Neural progenitor cell (in vitro differentiated cells): ENCODE measurements around the gene MASP1. TPM values are rescaled to one million over a fixed set of nuclear protein-coding genes. Genes with fewer than 3 reads are reported as not detected.

ENCODE experiments used
- DNase-seq: peaks from one replicate; pipeline ENCODE4 v3.0.0-alpha.2; 2016; ENCODE audit warnings: low spot score
- H2AFZ ChIP-seq: fragments of 200-600 bp; sonication (generic); replicated peaks from 2 replicates; pipeline ENCODE4 v1.6.1; 2016; ENCODE audit warnings: antibody characterized with exemption
- H3F3A ChIP-seq: fragments of 200-600 bp; sonication (generic); 2 replicates; pipeline ENCODE4 v1.6.1; 2016; ENCODE audit warnings: antibody characterized with exemption, low read depth
- H3K27ac ChIP-seq: fragments of 200-600 bp; sonication (generic); 2 replicates; pipeline ENCODE4 v1.5.1; 2016; ENCODE audit warnings: mild to moderate bottlenecking
- H3K27me3 ChIP-seq: fragments of 200-600 bp; sonication (generic); 2 replicates; pipeline ENCODE4 v1.6.1; 2016; ENCODE audit warnings: mild to moderate bottlenecking, moderate library complexity
- H3K36me3 ChIP-seq: fragments of 200-600 bp; sonication (generic); 2 replicates; pipeline ENCODE4 v1.5.1; 2016
- H3K4me1 ChIP-seq: fragments of 200-600 bp; sonication (generic); 2 replicates; pipeline ENCODE4 v1.6.1; 2016; ENCODE audit warnings: mixed run types
- H3K4me2 ChIP-seq: fragments of 200-600 bp; sonication (generic); 2 replicates; pipeline ENCODE4 v1.6.1; 2016
- H3K4me3 ChIP-seq: fragments of 200-600 bp; sonication (generic); 2 replicates; pipeline ENCODE4 v1.5.1; 2016
- H3K79me2 ChIP-seq: fragments of 200-600 bp; sonication (generic); 2 replicates; pipeline ENCODE4 v1.6.1; 2016; ENCODE audit warnings: low read depth
- H3K9ac ChIP-seq: fragments of 200-600 bp; sonication (generic); 2 replicates; pipeline ENCODE4 v1.6.1; 2016
- H3K9me3 ChIP-seq: fragments of 200-600 bp; sonication (generic); 2 replicates; pipeline ENCODE4 v1.5.1; 2016; ENCODE audit warnings: low read depth
- H4K20me1 ChIP-seq: fragments of 200-600 bp; sonication (generic); 2 replicates; pipeline ENCODE4 v1.6.1; 2016; ENCODE audit warnings: low read depth
- H3K27ac Mint-ChIP-seq: 3 replicates; pipeline ENCODE4 v1.8.0; 2021; ENCODE audit warnings: mixed read lengths
- H3K27me3 Mint-ChIP-seq: 2 replicates; pipeline ENCODE4 v1.8.0; 2022; ENCODE audit warnings: low read depth, mild to moderate bottlenecking, inconsistent platforms, moderate library complexity, mixed read lengths; ENCODE audit not compliant: insufficient read depth
- H3K36me3 Mint-ChIP-seq: 3 replicates; pipeline ENCODE4 v1.8.0; 2021; ENCODE audit warnings: mixed read lengths
- H3K4me1 Mint-ChIP-seq: 3 replicates; pipeline ENCODE4 v1.8.0; 2021; ENCODE audit warnings: mixed read lengths
- H3K4me3 Mint-ChIP-seq: 3 replicates; pipeline ENCODE4 v1.8.0; 2021; ENCODE audit warnings: mild to moderate bottlenecking, moderate library complexity, mixed read lengths
- H3K9me3 Mint-ChIP-seq: 3 replicates; pipeline ENCODE4 v1.8.0; 2020; ENCODE audit warnings: mixed read lengths
- EZH2 ChIP-seq: fragments of 200-600 bp; sonication (generic); IDR thresholded peaks from 2 replicates; pipeline ENCODE4 v1.6.1; 2017; ENCODE audit warnings: antibody characterized with exemption, mild to moderate bottlenecking, moderate library complexity
- EZH2phosphoT487 ChIP-seq: fragments of 200-600 bp; sonication (generic); IDR thresholded peaks from 2 replicates; pipeline ENCODE4 v1.6.1; 2017; ENCODE audit warnings: antibody characterized with exemption
- total RNA-seq: library from RNA; depleted of rRNA; stranded (reverse); fragments of >200 nt; gene quantifications from 2 replicates; pipeline ENCODE4 v1.2.3, GENCODE V29; 2015; ENCODE audit warnings: low replicate concordance
- TF ChIP-seq, protein P1 (sequence below): fragments of 200-600 bp; sonication (generic); IDR thresholded peaks from 2 replicates; pipeline ENCODE4 v1.5.1; 2017; ENCODE audit warnings: antibody characterized with exemption, mild to moderate bottlenecking

MASP1 gene
- total RNA-seq, 1 donor from 2014 or later = 3.3 TPM

DNA sequence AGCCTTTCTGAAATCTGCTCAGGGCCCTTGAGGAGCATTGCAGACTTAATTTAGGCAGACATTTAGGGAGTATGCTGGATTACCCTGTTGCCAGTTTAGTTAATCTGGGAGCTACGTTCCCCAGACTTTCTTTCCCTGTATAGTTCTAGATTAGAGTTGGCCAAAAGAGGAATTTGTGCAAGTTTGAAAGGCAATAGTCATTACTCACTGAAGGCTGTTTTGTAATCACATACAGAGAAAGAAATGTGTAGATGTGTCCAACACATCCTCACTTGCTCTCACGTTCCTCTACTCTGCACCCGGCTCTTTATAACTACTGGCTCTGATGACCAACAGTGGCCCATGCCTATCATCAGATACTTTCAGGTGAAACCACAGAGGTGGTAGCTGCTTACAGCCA, 24.2 kb downstream of the MASP1 start:
- no peaks in the 10 kb centered on the region for H3K27me3 Mint-ChIP-seq
- Histone ChIP-seq H3K4me2 (no peak overlapping the region), H4K20me1 (no peaks in the 10 kb centered on the region), H3K79me2 (no peaks in the 10 kb centered on the region), H3K9ac (no peak overlapping the region), H3K9me3 (peaks cover 3% of the 10 kb centered on the region), H3K27me3 (no peaks in the 10 kb centered on the region), H2AFZ (no peak overlapping the region), H3K4me1 (no peaks in the 10 kb centered on the region), H3K36me3 (no peaks in the 10 kb centered on the region), H3F3A (no peaks in the 10 kb centered on the region), H3K27ac (no peak overlapping the region), H3K4me3 (no peak overlapping the region)
- no peak overlapping the region for H3K4me3 Mint-ChIP-seq
- H3K4me1 Mint-ChIP-seq = peaks cover 12% of the 10 kb centered on the region
- TF ChIP-seq, protein P1, sequence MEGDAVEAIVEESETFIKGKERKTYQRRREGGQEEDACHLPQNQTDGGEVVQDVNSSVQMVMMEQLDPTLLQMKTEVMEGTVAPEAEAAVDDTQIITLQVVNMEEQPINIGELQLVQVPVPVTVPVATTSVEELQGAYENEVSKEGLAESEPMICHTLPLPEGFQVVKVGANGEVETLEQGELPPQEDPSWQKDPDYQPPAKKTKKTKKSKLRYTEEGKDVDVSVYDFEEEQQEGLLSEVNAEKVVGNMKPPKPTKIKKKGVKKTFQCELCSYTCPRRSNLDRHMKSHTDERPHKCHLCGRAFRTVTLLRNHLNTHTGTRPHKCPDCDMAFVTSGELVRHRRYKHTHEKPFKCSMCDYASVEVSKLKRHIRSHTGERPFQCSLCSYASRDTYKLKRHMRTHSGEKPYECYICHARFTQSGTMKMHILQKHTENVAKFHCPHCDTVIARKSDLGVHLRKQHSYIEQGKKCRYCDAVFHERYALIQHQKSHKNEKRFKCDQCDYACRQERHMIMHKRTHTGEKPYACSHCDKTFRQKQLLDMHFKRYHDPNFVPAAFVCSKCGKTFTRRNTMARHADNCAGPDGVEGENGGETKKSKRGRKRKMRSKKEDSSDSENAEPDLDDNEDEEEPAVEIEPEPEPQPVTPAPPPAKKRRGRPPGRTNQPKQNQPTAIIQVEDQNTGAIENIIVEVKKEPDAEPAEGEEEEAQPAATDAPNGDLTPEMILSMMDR = no peak
- TF ChIP-seq EZH2phosphoT487 (no peak), EZH2 (no peak)
- no peak for DNase-seq
- peaks cover 22% of the 10 kb centered on the region for H3K9me3 Mint-ChIP-seq
- peaks cover 3% of the 10 kb centered on the region for H3K36me3 Mint-ChIP-seq
- no peak overlapping the region for H3K27ac Mint-ChIP-seq

- no peak overlapping the region for H3K4me2 ChIP-seq
- no peak overlapping the region for H3K9ac ChIP-seq
- H3K79me2 ChIP-seq = no peaks in the 10 kb centered on the region
- H3K9me3 ChIP-seq = peaks cover 3% of the 10 kb centered on the region
- no peak overlapping the region for H3K27ac ChIP-seq
- H3K4me1 Mint-ChIP-seq = peaks cover 12% of the 10 kb centered on the region
- H3F3A ChIP-seq = no peaks in the 10 kb centered on the region
- no peaks in the 10 kb centered on the region for H4K20me1 ChIP-seq
- no peaks in the 10 kb centered on the region for H3K36me3 ChIP-seq
- H3K4me3 ChIP-seq = no peak overlapping the region
- no peaks in the 10 kb centered on the region for H3K4me1 ChIP-seq
- H3K27me3 ChIP-seq = no peaks in the 10 kb centered on the region
- H2AFZ ChIP-seq = no peak overlapping the region
- H3K27ac Mint-ChIP-seq = no peak overlapping the region
- no peak for DNase-seq
- H3K36me3 Mint-ChIP-seq = peaks cover 3% of the 10 kb centered on the region
- peaks cover 20% of the 10 kb centered on the region for H3K9me3 Mint-ChIP-seq
- H3K4me3 Mint-ChIP-seq = no peak overlapping the region
- no peaks in the 10 kb centered on the region for H3K27me3 Mint-ChIP-seq
- TF ChIP-seq EZH2 (no peak), EZH2phosphoT487 (no peak)
- TF ChIP-seq, protein P1 = no peak
These were observed 24.8 kb downstream of the MASP1 start for GRCh38 chr3:187266691-187267090.

GRCh38 chr3:187265461-187265955, 26.0 kb downstream of the MASP1 start:
- Histone ChIP-seq H3K4me1 (no peaks in the 10 kb centered on the region), H2AFZ (no peak overlapping the region), H3K27me3 (no peaks in the 10 kb centered on the region), H3K27ac (no peak overlapping the region), H3K9me3 (peaks cover 3% of the 10 kb centered on the region), H3K36me3 (no peaks in the 10 kb centered on the region), H3K4me3 (no peak overlapping the region), H3K4me2 (no peak overlapping the region), H3K79me2 (no peaks in the 10 kb centered on the region), H4K20me1 (no peaks in the 10 kb centered on the region), H3F3A (no peaks in the 10 kb centered on the region), H3K9ac (no peak overlapping the region)
- DNase-seq = no peak
- Mint-ChIP-seq H3K27ac (no peak overlapping the region), H3K4me1 (peaks cover 12% of the 10 kb centered on the region), H3K36me3 (peaks cover 3% of the 10 kb centered on the region), H3K9me3 (peaks cover 19% of the 10 kb centered on the region), H3K4me3 (no peak overlapping the region), H3K27me3 (no peaks in the 10 kb centered on the region)
- no peak for TF ChIP-seq EZH2phosphoT487
- TF ChIP-seq, protein P1 = no peak
- TF ChIP-seq EZH2 = no peak
